GM19351 (cell line): Measurements from ENCODE around the gene CYB561.

Experiments
- ATAC-seq: cut with Tn5 transposase; IDR thresholded peaks from one replicate; pipeline ENCODE4 v1.9.1; 2021; ENCODE audit warnings: mild to moderate bottlenecking, moderate library complexity; ENCODE audit not compliant: unreplicated experiment

CYB561 gene

GRCh38 chr17:63445954-63446752 lies at the start of gene CYB561:
TSS of gene CYB561 (minus strand) at chr17:63446306. CDS start at chr17:63437547, 8,759 bp downstream.
- peak; percentile 70 for ATAC-seq

GRCh38 chr17:63495491-63495890 lies 49.4 kb upstream of the CYB561 start:
- no peak for ATAC-seq

GRCh38 chr17:63494300-63494928 lies 48.3 kb upstream of the CYB561 start:
- no peak for ATAC-seq

- ATAC-seq: no peak
Measured at GRCh38 chr17:63493411-63493810, 47.3 kb upstream of the CYB561 start.

GRCh38 chr17:63492940-63493339 lies 46.8 kb upstream of the CYB561 start:
- no peak for ATAC-seq

- ATAC-seq: no peak
Measured at GRCh38 chr17:63491977-63492618, 46.0 kb upstream of the CYB561 start.

GRCh38 chr17:63491413-63491812 lies 45.3 kb upstream of the CYB561 start:
- ATAC-seq: no peak

- ATAC-seq: no peak
Measured at GRCh38 chr17:63490858-63491400, 44.8 kb upstream of the CYB561 start.

GRCh38 chr17:63490329-63490728 lies 44.2 kb upstream of the CYB561 start:
- no peak for ATAC-seq

GRCh38 chr17:63489291-63489690 lies 43.2 kb upstream of the CYB561 start:
- no peak for ATAC-seq

- no peak for ATAC-seq
Measured at GRCh38 chr17:63488851-63489250, 42.7 kb upstream of the CYB561 start.

- no peak for ATAC-seq
Measured at GRCh38 chr17:63487014-63487339, 40.9 kb upstream of the CYB561 start.

GRCh38 chr17:63486317-63487013 lies 40.4 kb upstream of the CYB561 start:
- ATAC-seq: no peak

- ATAC-seq: no peak
Measured at GRCh38 chr17:63483655-63484575, 37.8 kb upstream of the CYB561 start.

GRCh38 chr17:63483038-63483437 lies 36.9 kb upstream of the CYB561 start:
- ATAC-seq: no peak

- ATAC-seq: no peak
Measured at GRCh38 chr17:63482509-63482908, 36.4 kb upstream of the CYB561 start.

- no peak for ATAC-seq
Measured at GRCh38 chr17:63481488-63481870, 35.4 kb upstream of the CYB561 start.

- ATAC-seq: no peak
Measured at GRCh38 chr17:63480826-63481487, 34.9 kb upstream of the CYB561 start.

- no peak for ATAC-seq
Measured at GRCh38 chr17:63480192-63480784, 34.2 kb upstream of the CYB561 start.
